Right lobe of liver (tissue), 4 donors: Measurements from ENCODE around the gene BTBD19.

Source experiments
- POLR2A ChIP-seq: fragments of 450-650 bp; IDR thresholded peaks from one replicate; pipeline ENCODE4 v1.6.1; 2017; ENCODE audit warnings: antibody characterized with exemption, mild to moderate bottlenecking
- TF ChIP-seq, protein P1 (sequence below), 4 donors: fragments of 200-600 bp in 3 of 4; fragments of 450-650 bp in 1 of 4; IDR thresholded peaks; one replicate each; pipeline versions ENCODE4 v1.5.1 to v1.8.0; 2016 to 2022; ENCODE audit warnings: antibody characterized with exemption in 4 of 4, mild to moderate bottlenecking in 2 of 4
- donor health status: DM: no; HTN: no; CAD: no.
- donor health status: DM: no; HTN: no; CAD: no.
- donor health status: DM: no; HTN: yes; CAD: no.

DNA sequence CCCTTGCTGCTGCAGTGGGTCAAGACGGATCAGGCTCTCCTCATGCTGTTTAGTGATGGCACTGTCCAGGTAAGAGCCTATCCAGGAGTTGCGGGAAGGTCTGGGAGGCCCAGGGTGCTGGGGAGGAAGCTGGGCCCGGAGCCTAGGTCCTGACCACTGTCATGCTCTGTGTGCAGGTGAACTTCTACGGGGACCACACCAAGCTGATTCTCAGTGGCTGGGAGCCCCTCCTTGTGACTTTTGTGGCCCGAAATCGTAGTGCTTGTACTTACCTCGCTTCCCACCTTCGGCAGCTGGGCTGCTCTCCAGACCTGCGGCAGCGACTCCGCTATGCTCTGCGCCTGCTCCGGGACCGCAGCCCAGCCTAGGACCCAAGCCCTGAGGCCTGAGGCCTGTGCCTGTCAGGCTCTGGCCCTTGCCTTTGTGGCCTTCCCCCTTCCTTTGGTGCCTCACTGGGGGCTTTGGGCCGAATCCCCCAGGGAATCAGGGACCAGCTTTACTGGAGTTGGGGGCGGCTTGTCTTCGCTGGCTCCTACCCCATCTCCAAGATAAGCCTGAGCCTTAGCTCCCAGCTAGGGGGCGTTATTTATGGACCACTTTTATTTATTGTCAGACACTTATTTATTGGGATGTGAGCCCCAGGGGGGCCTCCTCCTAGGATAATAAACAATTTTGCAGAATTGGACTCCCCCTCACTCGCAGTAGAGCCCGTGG is 2.9 kb upstream of the BTBD19 start:
- TF ChIP-seq, protein P1, sequence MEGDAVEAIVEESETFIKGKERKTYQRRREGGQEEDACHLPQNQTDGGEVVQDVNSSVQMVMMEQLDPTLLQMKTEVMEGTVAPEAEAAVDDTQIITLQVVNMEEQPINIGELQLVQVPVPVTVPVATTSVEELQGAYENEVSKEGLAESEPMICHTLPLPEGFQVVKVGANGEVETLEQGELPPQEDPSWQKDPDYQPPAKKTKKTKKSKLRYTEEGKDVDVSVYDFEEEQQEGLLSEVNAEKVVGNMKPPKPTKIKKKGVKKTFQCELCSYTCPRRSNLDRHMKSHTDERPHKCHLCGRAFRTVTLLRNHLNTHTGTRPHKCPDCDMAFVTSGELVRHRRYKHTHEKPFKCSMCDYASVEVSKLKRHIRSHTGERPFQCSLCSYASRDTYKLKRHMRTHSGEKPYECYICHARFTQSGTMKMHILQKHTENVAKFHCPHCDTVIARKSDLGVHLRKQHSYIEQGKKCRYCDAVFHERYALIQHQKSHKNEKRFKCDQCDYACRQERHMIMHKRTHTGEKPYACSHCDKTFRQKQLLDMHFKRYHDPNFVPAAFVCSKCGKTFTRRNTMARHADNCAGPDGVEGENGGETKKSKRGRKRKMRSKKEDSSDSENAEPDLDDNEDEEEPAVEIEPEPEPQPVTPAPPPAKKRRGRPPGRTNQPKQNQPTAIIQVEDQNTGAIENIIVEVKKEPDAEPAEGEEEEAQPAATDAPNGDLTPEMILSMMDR (IDR thresholded peaks at IDR 0.05), result no peak
- TF ChIP-seq POLR2A, result no peak
